ENCODE measurements around the gene GRIN2A. TPM values are rescaled to one million over a fixed set of nuclear protein-coding genes. Genes with fewer than 3 reads are reported as not detected.

Gene GRIN2A
- total and polyA plus RNA-seq, 2 donors (not counting 3 experiments of a cell fraction or from before 2014, with no cell fraction given), result not detected

GRCh38 chr16:10083301-10083700, 98.9 kb downstream of the GRIN2A start:
- CTCF ChIA-PET, result no interaction called here
- intact Hi-C loops (cut with micrococcal nuclease), result no loop called here

More at GRCh38 chr16:10083301-10083700, 98.9 kb downstream of the GRIN2A start:
- Histone ChIP-seq H3K4me1 (ENCODE audit: control insufficient read depth, extremely low read depth, insufficient read depth, low read length) (peaks cover 9% of the 10 kb centered on the region), H3K36me3 (ENCODE audit: control insufficient read depth in 2 of 2, extremely low read depth in 1 of 2, insufficient read depth in 2 of 2, low read length in 2 of 2) (no peaks in the 10 kb centered on the region), H4K20me1 (replicated peaks; ENCODE audit: control insufficient read depth, extremely low read depth, insufficient read depth, low read length) (no peaks in the 10 kb centered on the region), H3K4me3 (replicated peaks in 1 of 3; ENCODE audit: insufficient read depth in 1 of 3, low read depth in 1 of 3, low read length in 3 of 3) (no peak overlapping the region), H3K4me2 (ENCODE audit: insufficient read depth, low read length) (no peak overlapping the region), H3K9me1 (replicated peaks; ENCODE audit: control insufficient read depth, extremely low read depth, insufficient read depth, low read length) (no peaks in the 10 kb centered on the region), H2AFZ (ENCODE audit: low read depth, low read length) (no peak overlapping the region), H3K79me2 (ENCODE audit: control insufficient read depth, insufficient read depth, low read length) (no peaks in the 10 kb centered on the region), H3K9ac (replicated peaks; ENCODE audit: extremely low read depth, insufficient read depth, low read length) (no peak overlapping the region), H3K27ac (ENCODE audit: insufficient read depth, low read depth, low read length) (no peak overlapping the region), H3K9me3 (replicated peaks; ENCODE audit: control insufficient read depth, insufficient read depth, low read length) (no peaks in the 10 kb centered on the region), H3K27me3 (ENCODE audit: control insufficient read depth in 2 of 2, insufficient read depth in 2 of 2, low read length in 2 of 2) (no peaks in the 10 kb centered on the region)
- BruUV-seq (replicated peaks), result no TSS peak
- POLR2A ChIA-PET, result no interaction called here
- DNase-seq (ENCODE audit: low read depth, low spot score), result no peak
- no peak for TF ChIP-seq CTCF (IDR thresholded peaks at IDR 0.05; ENCODE audit: extremely low read depth in 1 of 2, insufficient read depth in 1 of 2, low read depth in 1 of 2, low read length in 2 of 2)
- TF ChIP-seq FOS (IDR thresholded peaks at IDR 0.05; ENCODE audit: borderline replicate concordance, insufficient read depth, low read length), result no peak
- no peak for TF ChIP-seq EZH2 (IDR thresholded peaks at IDR 0.05; ENCODE audit: borderline replicate concordance, low read depth, low read length, severe bottlenecking)
- no peak for TF ChIP-seq JUN (IDR thresholded peaks at IDR 0.05; ENCODE audit: borderline replicate concordance, insufficient read depth, insufficient read length, low read depth)
- TF ChIP-seq POLR2AphosphoS5 (IDR thresholded peaks at IDR 0.05; ENCODE audit: insufficient read depth, low read depth, low read length), result no peak
- no peak for TF ChIP-seq POLR2A (IDR thresholded peaks at IDR 0.05; ENCODE audit: low read depth, low read length)
- TF ChIP-seq MYC (IDR thresholded peaks at IDR 0.05; ENCODE audit: low read depth, low read length), result no peak
- TF ChIP-seq GATA2 (IDR thresholded peaks at IDR 0.05; ENCODE audit: insufficient read depth, insufficient read length, low read depth, low read length), result no peak
- TF ChIP-seq, protein P1, sequence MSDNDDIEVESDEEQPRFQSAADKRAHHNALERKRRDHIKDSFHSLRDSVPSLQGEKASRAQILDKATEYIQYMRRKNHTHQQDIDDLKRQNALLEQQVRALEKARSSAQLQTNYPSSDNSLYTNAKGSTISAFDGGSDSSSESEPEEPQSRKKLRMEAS (IDR thresholded peaks at IDR 0.05; ENCODE audit: insufficient read depth, insufficient read length), result no peak
- no peak for FAIRE-seq
- dilution Hi-C loops (cut with MboI; ENCODE audit: extremely low pct_ligation_motif_present, low sequenced_read_pairs), result no loop called here
